ENCODE data around the gene ECD.
A peak's percentile ranks its signal among the peaks of the same experiment; 100 is the strongest.

Gene ECD

DNA sequence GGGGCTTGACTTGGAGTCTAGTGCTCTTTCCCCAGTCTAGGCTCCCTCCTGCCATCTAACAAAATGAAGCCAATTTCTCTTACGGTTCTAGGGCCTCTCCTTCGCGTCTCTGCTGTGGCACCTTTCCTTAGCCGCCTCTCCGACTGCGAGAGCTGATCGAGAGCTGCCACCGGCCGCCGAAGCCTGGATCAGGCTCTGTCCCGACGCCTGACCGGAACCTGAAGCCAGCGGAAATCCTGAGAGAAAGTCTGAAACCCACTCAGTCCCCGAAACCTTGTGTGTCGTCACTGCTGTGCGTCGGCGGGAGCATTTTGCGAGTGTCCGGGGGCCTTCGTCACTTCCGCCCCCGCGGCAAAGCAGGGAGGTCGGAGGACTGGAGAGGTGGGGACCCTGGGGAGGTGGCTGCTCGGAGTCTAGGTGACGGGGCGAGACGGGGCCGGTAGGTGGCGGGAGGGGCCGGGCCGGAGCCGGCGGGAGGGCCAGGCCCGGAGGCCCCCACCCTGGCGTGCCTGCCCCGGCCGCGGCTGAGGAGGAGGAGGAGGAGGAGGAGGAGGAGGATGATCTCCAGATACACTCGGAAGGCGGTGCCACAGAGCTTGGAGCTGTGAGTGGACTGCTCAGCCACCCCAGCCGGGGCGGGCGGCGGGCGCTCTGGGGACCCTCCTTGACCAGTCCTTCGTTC lies at the start of gene ECD, which contains the start of gene FAM149B1:
Gene ECD (minus strand): TSS at position 226 of the 682 bp plus-strand sequence. CDS start 4,071 bp downstream, outside the sequence.
Gene FAM149B1 (plus strand): TSS at position 337 of the 682 bp plus-strand sequence. CDS start 221 bp downstream, at position 558.
- DNase-seq (ENCODE audit: low spot score): peak; percentile 94

DNA sequence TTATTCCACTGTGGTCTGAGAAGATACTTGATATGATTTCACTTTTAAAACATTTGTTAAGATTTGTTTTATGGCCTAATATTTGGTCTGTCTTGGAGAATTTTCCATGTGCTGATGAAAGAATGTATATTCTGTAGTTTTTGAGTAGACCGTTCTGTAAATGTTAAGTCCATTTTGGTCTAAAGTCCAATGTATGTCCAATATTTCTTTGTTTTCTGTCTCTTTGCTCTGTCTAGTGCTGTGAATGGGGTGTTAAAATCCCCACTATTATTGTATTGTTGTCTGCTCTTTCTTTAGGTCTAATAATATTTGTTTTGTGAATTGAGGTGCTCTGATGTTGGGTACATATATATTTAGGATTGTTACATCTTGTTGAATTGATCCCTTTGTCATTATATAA lies 47.9 kb upstream of the ECD start:
- no peak for DNase-seq (ENCODE audit: low spot score)

DNA sequence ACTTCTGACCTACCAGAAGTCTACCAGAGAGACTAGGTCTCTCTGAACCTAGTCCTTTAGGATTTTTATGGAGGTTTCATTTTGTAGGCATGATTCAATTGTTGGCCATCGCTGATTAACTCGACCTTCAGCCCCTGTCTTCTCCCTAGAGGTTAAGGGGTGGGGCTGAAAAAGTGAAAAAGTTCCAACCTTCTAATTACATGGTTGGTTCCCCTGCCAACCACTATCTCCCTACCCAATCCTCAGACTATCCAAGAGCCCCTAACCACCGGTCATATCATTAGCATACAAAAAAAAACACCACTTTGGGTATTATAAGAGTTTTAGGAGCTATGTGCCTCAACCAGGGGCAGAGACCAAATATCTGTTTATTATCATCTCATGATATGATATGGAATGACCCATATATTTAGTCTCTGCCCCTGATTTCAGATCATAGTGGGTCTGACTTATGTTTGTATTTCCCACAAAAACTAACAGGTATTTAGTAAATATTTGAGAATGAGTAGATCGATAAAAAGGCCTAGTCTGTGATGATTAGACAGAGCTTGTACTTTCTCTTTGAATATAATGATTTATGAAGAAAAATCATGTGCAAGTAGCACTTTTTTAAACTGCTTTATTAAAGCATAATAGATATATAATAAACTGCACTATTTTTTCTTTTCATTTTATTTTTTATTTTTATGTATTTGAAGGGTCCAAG lies 43.5 kb upstream of the ECD start:
- no peak for DNase-seq (ENCODE audit: low spot score)

DNA sequence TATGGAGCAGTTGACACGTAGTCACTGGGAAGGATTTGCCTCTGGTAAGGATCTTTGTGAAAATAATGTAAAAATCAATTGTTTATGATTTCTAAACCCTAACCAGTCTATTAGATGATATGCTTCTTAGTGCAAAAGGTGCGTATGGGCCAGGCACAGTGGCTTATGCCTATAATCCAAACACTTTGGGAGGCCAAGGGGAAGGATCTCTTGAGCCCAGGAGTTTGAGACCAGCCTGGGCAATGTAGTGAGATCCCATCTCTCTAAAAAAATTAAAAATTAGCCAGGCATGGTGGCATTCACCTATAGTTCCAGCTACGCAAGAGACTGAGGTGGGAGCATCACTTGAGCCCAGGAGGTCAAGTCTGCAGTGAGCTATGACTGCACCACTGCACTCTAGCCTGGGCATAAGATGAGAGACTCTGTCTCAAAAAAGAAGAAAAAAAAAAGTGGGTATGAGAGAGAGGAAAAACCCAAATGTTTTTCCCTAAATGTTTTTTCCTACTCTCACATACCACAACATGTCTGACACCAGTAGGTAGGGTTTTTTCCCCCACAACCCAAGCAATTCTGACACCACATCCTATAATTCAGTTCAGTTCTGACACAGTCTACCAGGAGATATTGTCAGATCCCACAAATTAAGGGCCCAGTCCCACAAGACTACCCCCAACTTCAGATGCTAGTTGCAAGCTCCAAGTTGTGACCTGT lies 42.7 kb upstream of the ECD start:
- DNase-seq (ENCODE audit: low spot score): no peak

DNA sequence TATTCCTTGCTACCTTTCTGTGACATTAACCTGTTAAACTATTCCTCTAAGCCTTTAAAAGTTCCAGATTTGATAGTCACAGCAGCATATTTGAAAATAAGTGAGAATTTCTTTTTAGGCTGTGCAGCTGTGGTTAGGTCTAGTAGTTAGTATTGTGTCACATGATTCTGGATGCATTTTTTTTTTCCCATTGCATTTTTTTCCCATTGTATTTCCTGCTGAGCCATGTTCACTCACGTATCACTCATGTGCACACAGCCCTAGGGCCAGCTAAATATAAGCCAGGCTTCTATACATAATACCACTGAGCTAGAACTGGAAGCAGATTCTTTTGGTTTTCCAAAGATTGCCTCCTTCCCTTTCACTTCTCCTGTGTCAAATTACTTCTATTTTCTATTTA lies 41.9 kb upstream of the ECD start:
- no peak for DNase-seq (ENCODE audit: low spot score)

DNA sequence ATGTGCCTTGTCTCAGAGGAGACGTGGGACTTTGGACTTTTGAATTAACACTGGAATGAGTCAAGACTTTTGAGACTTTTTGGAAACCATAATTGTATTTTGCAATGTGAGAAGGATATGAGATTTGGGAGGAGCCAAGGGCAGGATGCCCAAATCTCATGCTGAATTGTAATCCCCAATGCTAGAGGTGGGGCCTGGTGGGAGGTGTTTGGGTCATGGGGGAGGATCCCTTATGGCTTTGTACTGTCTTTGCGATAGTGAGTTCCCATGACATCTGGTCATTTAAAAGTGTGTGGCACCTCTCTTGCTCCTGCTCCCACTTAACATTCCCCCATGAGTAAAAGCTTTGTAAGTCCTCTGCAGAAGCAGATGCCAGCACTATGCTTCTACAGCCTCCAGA lies 40.1 kb upstream of the ECD start:
- no peak for DNase-seq (ENCODE audit: low spot score)

DNA sequence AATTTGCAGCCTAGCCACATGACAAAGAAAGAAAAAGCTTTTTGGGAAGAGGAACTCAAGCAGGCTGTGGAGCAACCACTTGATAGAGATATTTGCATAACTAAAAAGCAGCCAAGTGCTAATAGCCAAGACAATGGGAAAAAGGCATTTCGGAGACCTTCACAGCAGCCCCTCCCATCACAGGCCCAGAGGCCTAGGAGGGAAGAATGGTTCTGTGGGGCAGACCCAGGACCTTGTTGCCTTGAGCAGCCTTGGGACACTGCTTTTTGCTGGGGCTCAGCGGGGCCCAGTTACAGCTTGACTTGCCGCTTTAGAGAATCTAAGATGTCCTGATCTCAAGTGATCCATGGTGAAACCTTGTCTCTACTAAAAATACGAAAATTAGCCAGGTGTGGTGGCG lies 38.6 kb upstream of the ECD start:
- no peak for DNase-seq (ENCODE audit: low spot score)

DNA sequence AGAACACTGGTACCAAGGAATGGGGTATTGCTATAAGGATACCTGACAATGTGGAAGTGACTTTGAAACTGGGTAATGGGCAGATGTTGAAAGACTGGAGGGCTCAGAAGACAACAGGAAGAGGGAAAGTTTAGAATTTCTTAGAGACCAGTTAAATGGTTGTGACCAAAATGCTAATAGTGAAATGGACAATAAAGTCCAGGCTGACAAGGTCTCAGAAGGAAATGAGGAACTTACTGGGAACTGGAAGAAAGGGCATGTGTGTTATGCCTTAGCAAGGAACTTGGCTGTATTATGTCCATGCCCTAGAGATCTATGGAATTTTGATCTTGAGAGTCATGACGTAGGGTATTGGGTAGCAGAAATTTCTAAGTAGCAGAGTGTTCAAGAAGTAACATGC lies 38.1 kb upstream of the ECD start:
- DNase-seq (ENCODE audit: low spot score): no peak

DNA sequence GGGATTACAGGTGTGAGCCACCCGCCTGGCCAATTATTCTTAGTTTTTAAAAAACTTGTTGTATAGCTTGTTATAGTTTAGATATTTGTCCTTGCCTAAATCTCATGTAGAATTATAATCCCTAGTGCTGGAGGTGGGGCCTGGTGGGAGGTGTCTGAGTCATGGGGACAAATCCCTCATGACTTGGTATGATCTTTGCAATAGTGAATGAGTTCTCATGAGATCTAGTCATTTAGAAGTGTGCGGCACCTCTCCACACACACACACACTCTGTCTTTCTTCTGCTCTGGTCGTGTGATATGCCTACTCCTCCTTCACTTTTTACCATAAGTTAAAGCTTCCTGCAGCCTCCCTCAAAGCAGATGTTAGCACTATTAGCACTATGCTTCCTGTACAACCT lies 37.3 kb upstream of the ECD start:
- no peak for DNase-seq (ENCODE audit: low spot score)

DNA sequence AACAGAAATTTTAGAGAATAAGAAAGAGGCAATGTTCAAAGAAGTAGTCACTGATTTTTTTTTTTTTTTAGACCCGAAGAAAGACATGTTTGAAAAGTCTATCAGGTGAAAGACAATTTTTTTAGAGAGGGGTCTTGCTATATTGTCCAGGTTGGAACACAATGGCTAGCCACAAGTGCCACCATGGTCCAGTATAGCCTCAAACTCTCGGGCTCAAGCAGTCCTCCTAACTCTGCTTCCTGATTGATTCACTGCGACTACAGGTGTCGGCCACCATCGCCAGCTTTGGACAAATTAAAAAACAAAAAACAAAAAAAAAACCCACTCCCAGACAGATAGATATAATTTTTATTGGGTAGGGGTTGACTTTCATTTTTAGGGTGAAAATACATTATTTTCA lies 22.4 kb upstream of the ECD start:
- no peak for DNase-seq (ENCODE audit: low spot score)

DNA sequence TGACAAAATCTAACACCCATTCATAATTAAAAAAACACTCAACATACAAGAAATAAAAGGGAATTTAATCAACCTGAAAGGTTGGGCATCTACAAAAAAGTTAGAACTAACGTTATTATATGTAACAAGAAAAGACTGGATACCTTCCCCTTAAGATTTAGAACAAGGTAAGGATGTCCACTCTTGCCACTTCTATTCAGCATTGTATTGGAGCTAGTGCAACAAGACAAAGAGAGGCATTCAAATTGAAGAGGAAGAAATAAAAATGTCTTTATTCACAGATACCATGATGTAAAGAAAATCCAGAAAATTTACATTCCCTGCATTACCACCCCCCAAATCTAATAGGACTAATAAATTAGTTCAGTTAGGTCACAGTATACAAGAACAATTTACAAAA lies 18.5 kb upstream of the ECD start:
- no peak for DNase-seq (ENCODE audit: low spot score)

DNA sequence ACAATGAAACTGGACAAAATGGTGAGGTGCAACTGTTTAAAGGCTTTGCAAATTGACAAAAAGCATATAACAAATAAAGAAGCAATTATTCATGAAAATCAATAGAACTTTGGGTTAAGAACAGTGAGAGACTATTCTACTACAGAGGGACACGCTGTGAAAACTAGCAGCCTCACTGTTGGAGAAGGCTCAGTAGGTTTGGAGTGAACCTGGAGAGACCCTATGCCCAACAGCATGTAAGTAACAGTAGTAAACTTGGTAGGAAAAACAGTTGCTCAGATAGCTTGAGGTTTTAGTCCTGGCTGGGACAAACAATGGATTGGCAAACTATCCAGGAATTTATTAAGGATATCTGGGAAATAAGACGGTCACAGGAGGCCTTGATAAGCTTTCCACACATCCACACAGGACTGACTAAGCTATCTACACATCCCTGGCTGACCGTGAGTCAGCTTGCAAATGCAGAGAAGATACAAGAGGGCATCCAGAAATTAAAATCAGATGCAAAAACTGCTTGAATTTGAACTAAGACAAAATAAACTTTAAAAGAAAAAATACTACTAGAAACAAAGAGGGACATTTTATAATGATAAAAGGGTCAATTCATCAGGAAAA lies 16.0 kb upstream of the ECD start:
- no peak for DNase-seq (ENCODE audit: low spot score)

DNA sequence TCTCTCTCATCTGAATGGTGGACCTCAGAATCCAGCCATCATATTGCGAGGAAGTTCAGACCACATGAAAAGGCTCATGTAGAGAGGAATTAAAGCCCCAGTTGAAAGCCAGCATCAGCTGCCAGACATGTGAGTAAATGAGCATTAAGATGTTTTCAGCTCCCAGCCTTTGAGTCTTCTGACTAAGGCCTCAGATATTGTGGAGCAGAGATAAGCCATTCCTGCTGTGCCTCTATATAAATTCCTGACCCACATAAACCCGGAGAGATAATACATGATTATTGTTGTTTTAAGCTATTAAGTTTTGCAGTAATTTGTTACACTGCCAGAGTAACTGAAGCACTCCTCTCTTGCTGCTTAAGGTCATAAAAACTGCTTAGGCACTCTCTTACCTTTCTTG lies 14.8 kb upstream of the ECD start:
- DNase-seq (ENCODE audit: low spot score): no peak

DNA sequence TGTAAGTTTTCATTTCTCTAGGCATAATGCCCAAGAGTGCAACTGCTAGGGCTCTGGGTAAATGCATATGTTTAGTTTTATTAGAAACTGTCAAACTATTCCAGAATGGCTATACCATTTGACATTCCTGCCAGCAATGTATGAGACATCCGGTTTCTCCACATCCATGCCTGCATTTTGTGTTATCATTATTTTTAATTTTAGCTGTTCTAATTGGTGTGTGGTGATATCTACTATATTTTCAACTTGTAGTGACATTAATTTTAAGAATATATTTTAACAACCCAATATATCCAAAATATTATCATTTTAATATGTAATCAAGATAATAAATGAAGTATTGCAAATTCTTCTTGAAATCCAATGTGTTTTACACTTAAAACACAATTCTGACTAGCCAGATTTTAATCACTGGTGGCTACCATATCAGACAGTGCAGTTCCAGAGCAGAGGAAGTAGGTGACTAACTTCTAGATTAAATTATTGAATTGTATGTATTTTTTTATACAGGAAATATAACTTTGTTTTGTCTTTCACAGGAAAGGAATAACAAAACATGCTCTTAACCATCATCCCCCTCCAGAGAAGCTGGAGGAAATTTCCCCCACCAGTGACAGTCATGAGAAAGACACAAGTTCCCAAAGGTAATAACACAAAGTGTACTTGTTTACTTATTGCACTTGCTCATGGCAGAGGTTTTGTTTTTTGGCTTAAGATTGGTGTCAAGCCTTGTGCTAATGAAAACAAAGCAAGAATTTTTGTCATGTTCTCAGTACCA lies 6.5 kb upstream of the ECD start:
- DNase-seq (ENCODE audit: low spot score): no peak

DNA sequence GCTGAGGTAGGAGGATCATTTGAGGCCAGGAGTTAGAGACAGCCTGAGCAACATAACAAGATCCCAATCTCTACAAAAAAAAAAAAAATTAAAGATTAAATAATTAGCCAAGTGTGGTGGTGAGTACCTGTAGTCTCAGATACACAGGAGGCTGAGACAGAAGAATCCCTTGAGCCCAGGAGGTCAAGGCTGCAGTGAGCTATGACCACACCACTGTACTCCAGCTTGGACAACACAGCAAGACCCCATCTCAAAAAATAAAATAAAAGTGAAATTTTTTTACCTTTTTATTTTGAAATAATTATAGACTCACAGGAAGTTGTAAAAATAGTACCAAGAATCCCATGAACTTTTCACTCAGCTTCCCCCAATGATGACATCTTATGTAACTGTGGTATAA lies 5.1 kb upstream of the ECD start:
- no peak for DNase-seq (ENCODE audit: low spot score)

DNA sequence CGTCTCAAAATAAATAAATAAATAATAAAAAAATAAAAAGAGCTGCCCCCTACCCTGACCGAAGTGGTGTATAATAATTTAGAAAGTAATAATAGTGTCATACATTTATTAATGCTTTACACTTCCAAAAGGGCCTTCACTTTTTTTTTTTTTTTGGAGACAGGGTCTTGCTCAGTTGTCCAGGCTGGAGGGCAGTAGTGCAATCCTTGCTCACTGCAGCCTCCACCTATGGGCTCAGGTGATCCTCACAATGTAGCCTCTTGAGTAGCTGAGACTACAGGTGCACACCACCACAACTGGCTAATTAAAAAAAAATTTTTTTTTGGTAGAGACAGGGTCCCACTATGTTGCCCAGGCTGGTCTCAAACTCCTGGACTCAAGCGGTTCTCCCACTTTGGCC lies 1.5 kb upstream of the ECD start:
- DNase-seq (ENCODE audit: low spot score): no peak

DNA sequence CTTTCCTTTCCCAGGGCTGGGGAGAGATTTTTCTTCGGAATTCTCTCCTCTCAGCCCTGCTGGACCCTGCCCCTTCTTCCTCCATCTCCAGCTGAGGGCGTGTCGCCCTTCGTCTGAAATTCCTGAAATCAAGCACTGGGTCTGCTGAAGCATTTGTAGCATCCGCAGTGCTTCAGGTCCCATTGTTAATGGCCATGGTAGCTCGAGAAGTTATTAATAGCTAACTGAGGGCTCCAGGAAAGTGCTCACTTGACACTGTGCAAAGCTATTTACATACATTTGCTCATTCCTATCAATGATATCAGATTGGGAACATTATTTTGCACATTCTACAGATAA lies 626 bp upstream of the ECD start:
- no peak for DNase-seq (ENCODE audit: low spot score)

DNA sequence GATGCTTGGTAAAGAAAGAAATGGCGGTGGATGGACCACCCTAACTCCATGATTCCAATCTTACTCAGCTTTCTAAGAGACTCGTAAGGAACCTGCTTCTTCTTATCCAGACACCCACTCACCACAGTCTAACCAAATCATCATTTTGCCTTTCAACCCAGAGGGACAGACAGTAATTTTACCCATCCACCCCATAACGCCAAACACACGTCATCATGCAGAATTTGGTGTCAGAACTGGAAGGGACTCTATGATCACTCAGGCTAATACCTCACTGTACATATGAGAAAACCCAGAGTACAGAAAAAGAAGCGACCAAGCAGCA lies 388 bp downstream of the ECD start:
- DNase-seq (ENCODE audit: low spot score): no peak

DNA sequence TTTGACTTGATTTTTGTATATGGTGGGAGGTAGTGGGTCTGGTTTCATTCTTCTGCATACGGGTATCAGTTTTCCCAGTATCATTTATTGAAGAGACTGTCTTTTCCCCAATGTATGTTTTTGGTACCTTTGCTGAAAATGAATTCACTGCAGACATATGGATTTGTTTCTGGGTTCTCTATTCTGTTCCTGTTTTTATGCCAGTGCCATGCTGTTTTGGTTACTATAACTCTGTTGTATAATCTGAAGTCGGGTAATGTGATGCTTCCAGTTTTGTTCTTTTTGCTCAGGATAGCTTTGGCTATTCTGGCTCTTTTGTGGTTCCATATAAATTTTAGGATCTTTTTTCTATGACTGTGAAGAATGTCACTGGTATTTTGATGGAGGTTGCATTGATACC lies 836 bp downstream of the ECD start:
- DNase-seq (ENCODE audit: low spot score): no peak

DNA sequence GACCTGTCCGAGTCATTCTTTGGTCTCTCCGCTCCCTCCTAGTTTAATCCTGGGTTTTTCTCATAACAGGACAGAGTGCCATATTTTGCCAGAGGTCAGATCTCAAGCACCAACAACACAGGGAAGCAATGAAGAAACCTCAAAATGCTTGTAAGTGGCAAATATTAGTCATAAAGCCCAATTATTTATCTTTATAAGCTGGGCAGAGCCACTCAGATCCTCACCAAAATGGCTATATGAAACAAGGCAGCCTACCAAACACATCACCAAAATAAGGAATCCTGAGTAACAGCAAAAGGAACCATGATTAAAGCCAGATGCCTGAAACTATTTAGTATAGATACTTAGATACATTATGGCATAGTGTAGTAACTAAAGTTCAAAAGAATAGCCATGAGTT lies 4.7 kb downstream of the ECD start:
- no peak for DNase-seq (ENCODE audit: low spot score)

DNA sequence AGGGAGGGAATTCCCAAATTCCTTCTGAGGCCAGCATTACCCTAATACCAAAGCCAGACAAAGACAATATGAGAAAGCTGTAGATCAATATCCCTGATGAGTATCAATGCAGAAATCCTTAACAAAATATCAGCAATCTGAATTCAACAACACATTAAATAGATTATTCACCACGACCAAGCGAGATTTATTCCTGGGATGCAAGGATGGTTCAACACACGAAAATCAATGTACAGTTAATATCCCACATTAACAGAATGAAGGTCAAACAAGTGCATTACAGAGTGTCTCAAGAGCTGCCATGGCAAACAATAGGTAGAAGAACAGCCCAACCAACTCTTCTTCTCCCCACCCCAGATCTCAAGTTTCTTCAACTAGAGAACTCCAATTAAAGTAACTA lies 6.1 kb downstream of the ECD start:
- no peak for DNase-seq (ENCODE audit: low spot score)

DNA sequence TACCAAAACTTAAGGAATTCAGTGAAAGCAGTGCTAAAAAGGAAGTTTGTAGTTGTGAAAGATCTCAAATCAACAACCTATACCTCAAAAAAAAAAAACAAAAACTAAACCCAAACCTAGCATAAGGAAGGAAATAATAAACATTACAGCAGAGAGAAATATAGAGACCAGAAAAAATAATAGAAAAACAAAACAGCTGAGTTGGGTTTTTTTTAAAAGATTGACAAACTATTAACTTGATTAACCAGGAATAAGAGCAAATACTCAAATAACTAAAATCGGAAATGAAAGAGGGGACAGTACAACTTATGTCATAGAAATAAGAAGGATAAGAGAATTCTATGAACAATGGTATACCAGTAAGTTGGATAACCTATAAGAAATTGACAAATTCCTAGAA lies 6.7 kb downstream of the ECD start:
- DNase-seq (ENCODE audit: low spot score): no peak
